Endothelial cell of umbilical vein (primary cell): ENCODE results near the gene MYH9. TPM values are rescaled to one million over a fixed set of nuclear protein-coding genes. Genes with fewer than 3 reads are reported as not detected.

Experiments used
- BruUV-seq: library from RNA; stranded (reverse); fragments of 400-500 nt; replicated peaks from 2 replicates; lab custom pipeline; 2021; lab: Mats Ljungman, UMichigan
- CTCF ChIA-PET: fragments of 300-600, 350-600 bp; sonication (Branson Sonifier 250); formaldehyde crosslinking; loops from one replicate; lab custom pipeline; 2021; ENCODE audit warnings: antibody characterized with exemption, inconsistent platforms; lab: Charles Lee
- POLR2A ChIA-PET: fragments of 300-600, 350-600 bp; sonication (Branson Sonifier 250); formaldehyde crosslinking; loops from one replicate; lab custom pipeline; 2021; ENCODE audit warnings: antibody characterized with exemption, inconsistent platforms; lab: Charles Lee
- DNase-seq: peaks from one replicate; pipeline ENCODE4 v3.0.0-alpha.2; 2011; ENCODE audit warnings: low read depth, low spot score
- FAIRE-seq: peaks from 2 replicates; lab custom pipeline; 2011; peaks lifted over from hg19 to GRCh38; lab: Jason Lieb, UNC
- H2AFZ ChIP-seq: 2 replicates; pipeline ENCODE4 v1.6.0; 2012; ENCODE audit warnings: low read depth, low read length, control low read depth, inconsistent platforms
- H3K27ac ChIP-seq: 2 replicates; pipeline ENCODE4 v1.5.1; 2011; ENCODE audit warnings: low read depth, mild to moderate bottlenecking, control low read depth, low read length, moderate library complexity; ENCODE audit not compliant: insufficient read depth
- H3K27me3 ChIP-seq, 2 experiments: 2 replicates each; pipeline versions ENCODE4 v1.6.0 to v1.6.1; 2011; ENCODE audit warnings: low read length in 2 of 2, mixed read lengths in 1 of 2; ENCODE audit not compliant: control insufficient read depth in 2 of 2, insufficient read depth in 2 of 2
- H3K36me3 ChIP-seq, 2 experiments: 2 replicates in 1 of 2; 3 replicates in 1 of 2; pipeline ENCODE4 v1.5.1; 2011; ENCODE audit warnings: low read length in 2 of 2, mild to moderate bottlenecking in 1 of 2, moderate library complexity in 1 of 2; ENCODE audit not compliant: control insufficient read depth in 2 of 2, insufficient read depth in 2 of 2; ENCODE audit errors: extremely low read depth in 1 of 2
- H3K4me1 ChIP-seq: 3 replicates; pipeline ENCODE4 v1.5.1; 2011; ENCODE audit warnings: mild to moderate bottlenecking, low read length; ENCODE audit not compliant: control insufficient read depth, insufficient read depth; ENCODE audit errors: extremely low read depth
- H3K4me2 ChIP-seq: 2 replicates; pipeline ENCODE4 v1.6.1; 2011; ENCODE audit warnings: low read length, control low read depth, mixed read lengths; ENCODE audit not compliant: insufficient read depth
- H3K4me3 ChIP-seq, 3 experiments: fragments of 200-600 bp in 1 of 3; sonication (generic), shearing (Covaris generic) in 1 of 3; replicated peaks in 1 of 3; 2 replicates each; pipeline ENCODE4 v1.5.1; 2011 to 2016; ENCODE audit warnings: control low read depth in 3 of 3, low read length in 3 of 3, mild to moderate bottlenecking in 2 of 3, inconsistent platforms in 1 of 3, low read depth in 1 of 3, moderate library complexity in 1 of 3; ENCODE audit not compliant: insufficient read depth in 1 of 3
- H3K79me2 ChIP-seq: 2 replicates; pipeline ENCODE4 v1.6.0; 2012; ENCODE audit warnings: low read length, inconsistent platforms; ENCODE audit not compliant: control insufficient read depth, insufficient read depth
- H3K9ac ChIP-seq: replicated peaks from 2 replicates; pipeline ENCODE3; 2011; ENCODE audit warnings: low read length, control low read depth; ENCODE audit not compliant: insufficient read depth; ENCODE audit errors: extremely low read depth
- H3K9me1 ChIP-seq: replicated peaks from 3 replicates; pipeline ENCODE4 v1.6.0; 2011; ENCODE audit warnings: mild to moderate bottlenecking, low read length; ENCODE audit not compliant: control insufficient read depth, insufficient read depth; ENCODE audit errors: extremely low read depth
- H3K9me3 ChIP-seq: replicated peaks from 2 replicates; pipeline ENCODE4 v1.5.1; 2012; ENCODE audit warnings: low read length, inconsistent platforms; ENCODE audit not compliant: control insufficient read depth, insufficient read depth
- H4K20me1 ChIP-seq: replicated peaks from 2 replicates; pipeline ENCODE3; 2011; ENCODE audit warnings: mild to moderate bottlenecking, low read length; ENCODE audit not compliant: control insufficient read depth, insufficient read depth; ENCODE audit errors: extremely low read depth
- EZH2 ChIP-seq: IDR thresholded peaks from 2 replicates; pipeline ENCODE4 v1.6.1; 2012; ENCODE audit warnings: borderline replicate concordance, low read depth, mild to moderate bottlenecking, moderate library complexity, low read length, inconsistent platforms; ENCODE audit not compliant: severe bottlenecking
- FOS ChIP-seq: IDR thresholded peaks from 2 replicates; pipeline ENCODE4 v1.6.1; 2011; ENCODE audit warnings: mild to moderate bottlenecking, low read length, moderate library complexity, borderline replicate concordance; ENCODE audit not compliant: insufficient read depth
- GATA2 ChIP-seq: IDR thresholded peaks from 2 replicates; pipeline ENCODE4 v1.7.0; 2011; ENCODE audit warnings: low read depth, mild to moderate bottlenecking, moderate library complexity, mixed read lengths, low read length; ENCODE audit not compliant: insufficient read length, insufficient read depth
- JUN ChIP-seq: IDR thresholded peaks from 2 replicates; pipeline ENCODE4 v1.6.1; 2011; ENCODE audit warnings: borderline replicate concordance, low read depth; ENCODE audit not compliant: insufficient read length, insufficient read depth
- MYC ChIP-seq: IDR thresholded peaks from one replicate; pipeline ENCODE4 v1.6.1; 2011; ENCODE audit warnings: mild to moderate bottlenecking, low read depth, low read length
- POLR2A ChIP-seq: IDR thresholded peaks from 2 replicates; pipeline ENCODE4 v1.6.1; 2012; ENCODE audit warnings: low read depth, mild to moderate bottlenecking, control low read depth, low read length
- POLR2AphosphoS5 ChIP-seq: IDR thresholded peaks from 2 replicates; pipeline ENCODE4 v1.6.1; 2012; ENCODE audit warnings: low read depth, mild to moderate bottlenecking, control low read depth, low read length, moderate library complexity; ENCODE audit not compliant: insufficient read depth
- dilution Hi-C: fragments of 300-500 bp; cut with MboI; formaldehyde crosslinking; loops from one replicate; pipeline ENCODE4 v1.15.0; 2019; ENCODE audit warnings: low sequenced_read_pairs; ENCODE audit not compliant: extremely low pct_ligation_motif_present
- intact Hi-C: fragments of 100-400 bp; cut with micrococcal nuclease; formaldehyde crosslinking; loops from one replicate; pipeline ENCODE4 v1.10.0; 2022
- polyA plus RNA-seq, 4 experiments: library from polyadenylated mRNA; depleted of rRNA in 3 of 4; stranded (reverse) in 3 of 4; unstranded in 1 of 4; fragments of >200 nt; gene quantifications; 2 replicates each; pipeline versions ENCODE4 v1.2.1 to v1.2.3, GENCODE V29; 2011 to 2012; ENCODE audit warnings: missing spikeins in 1 of 4
- total RNA-seq: library from RNA; stranded (reverse); gene quantifications from 2 replicates; pipeline ENCODE4 v1.2.3, GENCODE V29; 2021
- TF ChIP-seq, protein P1 (sequence below), 2 donors: IDR thresholded peaks; 1 replicate in 1 of 2; 2 replicates in 1 of 2; pipeline ENCODE4 v1.5.1; 2011; ENCODE audit warnings: low read length in 2 of 2, mild to moderate bottlenecking in 2 of 2, moderate library complexity in 2 of 2, control low read depth in 1 of 2, inconsistent platforms in 1 of 2, low read depth in 1 of 2; ENCODE audit not compliant: insufficient read depth in 1 of 2; ENCODE audit errors: extremely low read depth in 1 of 2
- TF ChIP-seq, protein P2 (sequence below): IDR thresholded peaks from 2 replicates; pipeline ENCODE4 v1.6.1; 2011; ENCODE audit not compliant: insufficient read depth, insufficient read length

The MYH9 gene
- total and polyA plus RNA-seq, 2 donors (not counting 3 experiments of a cell fraction or from before 2014, with no cell fraction given), result 188 to 1,413 TPM

DNA sequence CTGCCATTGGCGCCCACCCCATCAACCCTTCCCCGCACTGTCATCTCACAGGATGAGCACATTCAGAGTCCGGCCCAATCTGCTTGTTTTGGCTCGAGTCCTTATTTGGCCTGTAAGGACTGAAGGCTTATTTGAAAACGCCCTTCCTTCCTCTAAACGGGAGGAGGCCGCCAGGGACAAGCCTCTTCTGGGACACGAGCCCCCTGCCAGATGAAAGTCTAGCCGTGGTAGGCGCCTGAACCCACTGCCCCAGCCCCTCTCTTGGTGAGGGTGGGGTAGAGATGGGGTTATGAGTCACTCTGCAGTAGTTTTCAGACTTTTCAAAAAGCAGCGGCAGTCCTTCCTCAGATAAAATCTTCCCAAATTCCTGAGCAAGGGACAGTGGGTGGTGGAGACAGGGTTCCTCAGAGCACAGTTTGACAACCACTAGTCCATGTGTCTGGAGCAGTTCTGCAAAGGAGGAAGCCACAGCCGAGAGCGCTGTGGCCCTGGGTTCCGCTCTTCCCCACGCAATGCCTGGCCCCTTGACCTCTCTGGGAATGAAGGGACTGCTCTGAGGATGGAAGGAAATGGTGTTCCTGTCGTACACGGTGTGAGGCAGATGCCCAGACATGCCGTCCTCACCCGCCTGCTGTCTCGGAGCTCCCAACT lies 57.0 kb downstream of the MYH9 start:
- intact Hi-C loops, result loop anchor here (5.0 kb wide), 1 partner anchor 197 kb away; the partner anchor contains the start of gene EIF3D
- Histone ChIP-seq H4K20me1 (no peaks in the 10 kb centered on the region), H2AFZ (no peak overlapping the region), H3K4me1 (peaks cover 97% of the 10 kb centered on the region), H3K4me2 (peak overlapping the region; percentile 59), H3K27ac (peak overlapping the region; percentile 99), H3K9ac (peak overlapping the region; percentile 95), H3K36me3 (peaks cover 13 to 43% of the 10 kb centered on the region in 2 experiments), H3K9me3 (no peaks in the 10 kb centered on the region), H3K4me3 (no peak overlapping the region), H3K79me2 (peaks cover 74% of the 10 kb centered on the region), H3K27me3 (no peaks in the 10 kb centered on the region), H3K9me1 (no peaks in the 10 kb centered on the region)
- dilution Hi-C loops, result no loop called here
- peak; percentile 78 for DNase-seq
- TF ChIP-seq MYC, result peak; percentile 76
- no peak for TF ChIP-seq EZH2
- peak; percentile 63 for TF ChIP-seq FOS
- TF ChIP-seq, protein P1, sequence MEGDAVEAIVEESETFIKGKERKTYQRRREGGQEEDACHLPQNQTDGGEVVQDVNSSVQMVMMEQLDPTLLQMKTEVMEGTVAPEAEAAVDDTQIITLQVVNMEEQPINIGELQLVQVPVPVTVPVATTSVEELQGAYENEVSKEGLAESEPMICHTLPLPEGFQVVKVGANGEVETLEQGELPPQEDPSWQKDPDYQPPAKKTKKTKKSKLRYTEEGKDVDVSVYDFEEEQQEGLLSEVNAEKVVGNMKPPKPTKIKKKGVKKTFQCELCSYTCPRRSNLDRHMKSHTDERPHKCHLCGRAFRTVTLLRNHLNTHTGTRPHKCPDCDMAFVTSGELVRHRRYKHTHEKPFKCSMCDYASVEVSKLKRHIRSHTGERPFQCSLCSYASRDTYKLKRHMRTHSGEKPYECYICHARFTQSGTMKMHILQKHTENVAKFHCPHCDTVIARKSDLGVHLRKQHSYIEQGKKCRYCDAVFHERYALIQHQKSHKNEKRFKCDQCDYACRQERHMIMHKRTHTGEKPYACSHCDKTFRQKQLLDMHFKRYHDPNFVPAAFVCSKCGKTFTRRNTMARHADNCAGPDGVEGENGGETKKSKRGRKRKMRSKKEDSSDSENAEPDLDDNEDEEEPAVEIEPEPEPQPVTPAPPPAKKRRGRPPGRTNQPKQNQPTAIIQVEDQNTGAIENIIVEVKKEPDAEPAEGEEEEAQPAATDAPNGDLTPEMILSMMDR (IDR thresholded peaks at IDR 0.05; ENCODE audit: extremely low read depth in 1 of 2, insufficient read depth in 1 of 2, low read depth in 1 of 2, low read length in 2 of 2), result no peak
- TF ChIP-seq GATA2, result peak; percentile 88
- TF ChIP-seq, protein P2, sequence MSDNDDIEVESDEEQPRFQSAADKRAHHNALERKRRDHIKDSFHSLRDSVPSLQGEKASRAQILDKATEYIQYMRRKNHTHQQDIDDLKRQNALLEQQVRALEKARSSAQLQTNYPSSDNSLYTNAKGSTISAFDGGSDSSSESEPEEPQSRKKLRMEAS, result no peak
- peak; percentile 42 for TF ChIP-seq JUN
- peak; percentile 19 for TF ChIP-seq POLR2A
- TF ChIP-seq POLR2AphosphoS5, result no peak
- FAIRE-seq, result no peak
- BruUV-seq, result no TSS peak
- POLR2A ChIA-PET, result interaction anchor here (0.8 to 3.8 kb wide), 8 partner anchors 24 to 137 kb away, joined by 3 to 19 read pairs (median 4); no protein-coding TSS in a partner anchor
- CTCF ChIA-PET, result interaction anchor here (0.6 to 5.3 kb wide), 9 partner anchors 9 to 139 kb away, joined by 3 to 56 read pairs (median 6); partner anchors contain the start of gene MYH9
